ELF-1 (cell line): ENCODE measurements around the gene KIF2C.
"Not testable (repeated sequence)": the region's sequence is repeated elsewhere in the genome, so short reads cannot be mapped to it uniquely, and the experiment has no call there.

Source experiments
- DNase-seq: peaks from one replicate; pipeline ENCODE4 v3.0.0-alpha.2; 2016; ENCODE audit warnings: low read depth, low spot score

The KIF2C gene

GRCh38 chr1:44718091-44718490, 21.5 kb upstream of the KIF2C start:
- DNase-seq: no peak

GRCh38 chr1:44719318-44719717, 20.3 kb upstream of the KIF2C start:
- no peak for DNase-seq

GRCh38 chr1:44720281-44720680, 19.4 kb upstream of the KIF2C start:
- no peak for DNase-seq

- DNase-seq: peak; percentile 97
Observed at GRCh38 chr1:44721485-44722361, 17.9 kb upstream of the KIF2C start.

- no peak for DNase-seq
Observed at GRCh38 chr1:44723064-44723463, 16.6 kb upstream of the KIF2C start.

GRCh38 chr1:44723496-44724295, 15.9 kb upstream of the KIF2C start:
- DNase-seq: no peak

GRCh38 chr1:44724296-44724954, 15.2 kb upstream of the KIF2C start:
- DNase-seq: no peak

GRCh38 chr1:44724955-44725698, 14.5 kb upstream of the KIF2C start:
- DNase-seq: no peak

- DNase-seq: peak; percentile 96
Observed at GRCh38 chr1:44730741-44731512, 8.7 kb upstream of the KIF2C start, which contains the start of gene RNU5D-1. Gene RNU5D-1, minus strand, starts transcription at chr1:44731170.

GRCh38 chr1:44733365-44733764, 6.3 kb upstream of the KIF2C start:
- DNase-seq: no peak

- no peak for DNase-seq
Observed at GRCh38 chr1:44733784-44734183, 5.9 kb upstream of the KIF2C start.

GRCh38 chr1:44735992-44736391, 3.6 kb upstream of the KIF2C start:
- DNase-seq: no peak

GRCh38 chr1:44738953-44739306, 707 bp upstream of the KIF2C start:
- DNase-seq: not testable (repeated sequence)

- no peak for DNase-seq
Observed at GRCh38 chr1:44740179-44740617, 561 bp downstream of the KIF2C start.

GRCh38 chr1:44743211-44743610, 3.6 kb downstream of the KIF2C start:
- no peak for DNase-seq

- DNase-seq: no peak
Observed at GRCh38 chr1:44747878-44748277, 8.2 kb downstream of the KIF2C start.

GRCh38 chr1:44757420-44757819, 17.8 kb downstream of the KIF2C start:
- no peak for DNase-seq

- no peak for DNase-seq
Observed at GRCh38 chr1:44759077-44759476, 19.4 kb downstream of the KIF2C start.

GRCh38 chr1:44760876-44761275, 21.2 kb downstream of the KIF2C start:
- DNase-seq: no peak

- DNase-seq: not testable (repeated sequence)
Observed at GRCh38 chr1:44766421-44766820, 26.8 kb downstream of the KIF2C start.
